NCI-H2081 (cell line): ENCODE data around the gene CHMP4A.
A peak's percentile ranks its signal among the peaks of the same experiment; 100 is the strongest.
"Not testable (repeated sequence)": the region's sequence is repeated elsewhere in the genome, so short reads cannot be mapped to it uniquely, and the experiment has no call there.

Source experiments
- DNase-seq, 2 experiments: peaks; one replicate each; lab custom pipeline; 2025; lab: John Stamatoyannopoulos, UW

CHMP4A gene

GRCh38 chr14:24222987-24223386, 9.7 kb upstream of the CHMP4A start:
- not testable (repeated sequence) for DNase-seq

DNA sequence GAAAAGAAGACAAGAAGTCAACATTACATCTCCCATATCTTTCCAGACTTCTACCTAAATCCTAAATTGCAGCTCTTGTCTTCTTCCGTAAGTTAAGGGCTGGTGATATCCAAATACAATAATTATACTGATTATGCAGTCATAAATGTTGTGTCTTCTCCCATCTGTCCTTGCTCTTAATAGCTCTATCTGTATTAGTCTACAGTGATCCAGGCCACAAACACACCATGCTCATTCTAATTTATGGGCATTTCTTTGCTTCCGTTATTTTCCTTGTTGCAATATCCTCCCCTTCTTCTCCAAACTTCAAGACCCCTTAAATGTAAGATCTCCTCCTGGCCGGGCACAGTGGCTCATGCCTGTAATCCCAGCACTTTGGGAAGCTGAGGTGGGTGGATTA, 6.2 kb upstream of the CHMP4A start:
- no peak for DNase-seq

GRCh38 chr14:24219080-24219479, 5.8 kb upstream of the CHMP4A start:
- DNase-seq = no peak

GRCh38 chr14:24216876-24217275, 3.6 kb upstream of the CHMP4A start:
- DNase-seq = not testable (repeated sequence)

DNA sequence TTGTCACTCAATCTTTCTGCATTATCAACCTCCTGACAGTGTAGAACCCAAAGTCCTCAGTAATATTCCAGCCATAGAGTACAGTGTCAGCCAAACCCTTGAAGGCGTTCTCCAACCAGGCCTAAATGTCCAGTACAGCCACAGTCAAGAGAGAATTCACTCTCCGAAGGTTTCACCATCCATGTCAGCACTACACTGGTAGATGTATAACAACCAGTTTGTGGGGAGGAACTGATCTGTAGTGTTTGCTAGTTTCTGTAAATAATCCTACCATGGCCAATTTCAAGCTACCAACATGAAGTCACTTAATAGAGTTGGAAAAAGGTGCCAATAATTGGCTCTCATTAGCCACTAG, 3.0 kb upstream of the CHMP4A start:
- DNase-seq = no peak

GRCh38 chr14:24215495-24216344, 2.4 kb upstream of the CHMP4A start, which contains the start of gene MDP1:
MDP1 (minus strand) TSS chr14:24216066; CDS start chr14:24215955, 111 bp downstream.
- peak; percentile 76 to 89 for DNase-seq

GRCh38 chr14:24213866-24214662, 776 bp upstream of the CHMP4A start:
- DNase-seq = no peak

DNA sequence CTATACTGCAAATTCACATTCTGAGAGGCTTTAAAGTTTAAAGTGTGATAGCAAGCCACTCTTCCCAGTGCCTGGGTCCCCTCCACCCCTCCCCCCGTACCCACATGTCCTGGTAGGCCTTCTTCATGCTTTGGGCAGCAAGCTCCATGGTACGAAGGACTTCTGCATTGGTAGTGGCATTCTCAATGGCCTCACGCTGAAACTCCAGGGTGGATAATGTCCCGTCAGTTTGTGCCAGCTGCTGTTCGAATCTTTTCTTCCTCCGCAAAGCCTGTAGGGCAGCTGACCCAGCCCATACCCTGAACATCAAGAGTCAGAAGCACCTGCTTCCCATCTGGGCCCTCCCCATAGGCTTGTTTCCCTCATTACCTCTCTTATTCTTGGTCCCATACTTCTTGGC, 2.0 kb downstream of the CHMP4A start:
- DNase-seq = no peak

GRCh38 chr14:24207625-24208024, 5.7 kb downstream of the CHMP4A start:
- DNase-seq = no peak

DNA sequence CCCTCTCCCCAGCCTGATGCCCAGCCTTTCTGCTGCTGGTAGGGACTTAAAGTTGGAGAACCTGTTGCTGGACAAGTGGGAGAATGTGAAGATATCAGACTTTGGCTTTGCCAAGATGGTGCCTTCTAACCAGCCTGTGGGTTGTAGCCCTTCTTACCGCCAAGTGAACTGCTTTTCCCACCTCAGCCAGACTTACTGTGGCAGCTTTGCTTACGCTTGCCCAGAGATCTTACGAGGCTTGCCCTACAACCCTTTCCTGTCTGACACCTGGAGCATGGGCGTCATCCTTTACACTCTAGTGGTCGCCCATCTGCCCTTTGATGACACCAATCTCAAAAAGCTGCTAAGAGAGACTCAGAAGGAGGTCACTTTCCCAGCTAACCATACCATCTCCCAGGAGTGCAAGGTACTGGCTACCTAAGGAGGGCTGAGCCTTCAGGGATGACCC, 6.2 kb downstream of the CHMP4A start:
- no peak for DNase-seq

DNA sequence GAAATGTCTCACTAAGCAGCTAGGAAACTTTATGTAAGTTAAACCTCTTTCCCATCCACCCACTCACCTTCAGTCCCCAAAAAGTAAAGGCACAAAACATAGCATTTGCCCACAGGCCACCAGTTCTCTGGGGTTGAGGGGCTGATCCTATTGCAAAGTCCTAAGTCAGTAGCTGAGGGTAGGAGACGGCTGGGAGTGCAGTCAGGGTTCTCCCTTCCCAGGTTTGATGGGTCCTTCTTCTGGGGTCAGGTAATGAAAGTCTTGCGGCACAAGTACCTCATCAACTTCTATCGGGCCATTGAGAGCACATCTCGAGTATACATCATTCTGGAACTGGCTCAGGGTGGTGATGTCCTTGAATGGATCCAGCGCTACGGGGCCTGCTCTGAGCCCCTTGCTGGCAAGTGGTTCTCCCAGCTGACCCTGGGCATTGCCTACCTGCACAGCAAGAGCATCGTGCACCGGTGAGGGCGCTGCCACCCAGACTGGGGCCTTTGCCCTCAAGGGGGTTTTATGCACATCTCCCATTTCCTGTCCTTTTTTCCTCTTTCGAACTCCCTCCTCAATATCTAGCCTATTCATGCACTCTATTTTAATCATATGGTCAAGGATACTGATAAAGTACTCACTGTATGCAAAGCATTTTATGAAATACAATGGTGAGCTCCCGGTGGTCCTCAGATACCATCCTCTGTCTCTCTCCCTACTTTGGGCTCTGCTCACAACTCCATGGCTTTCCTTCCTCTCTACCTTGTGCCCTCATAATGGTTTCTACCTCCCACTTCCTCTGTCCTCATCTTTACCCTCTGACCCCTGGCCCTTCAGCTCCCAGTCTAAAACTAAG, 6.8 kb downstream of the CHMP4A start:
- no peak for DNase-seq

- no peak for DNase-seq
Measured at GRCh38 chr14:24204163-24205146, 8.8 kb downstream of the CHMP4A start.

DNA sequence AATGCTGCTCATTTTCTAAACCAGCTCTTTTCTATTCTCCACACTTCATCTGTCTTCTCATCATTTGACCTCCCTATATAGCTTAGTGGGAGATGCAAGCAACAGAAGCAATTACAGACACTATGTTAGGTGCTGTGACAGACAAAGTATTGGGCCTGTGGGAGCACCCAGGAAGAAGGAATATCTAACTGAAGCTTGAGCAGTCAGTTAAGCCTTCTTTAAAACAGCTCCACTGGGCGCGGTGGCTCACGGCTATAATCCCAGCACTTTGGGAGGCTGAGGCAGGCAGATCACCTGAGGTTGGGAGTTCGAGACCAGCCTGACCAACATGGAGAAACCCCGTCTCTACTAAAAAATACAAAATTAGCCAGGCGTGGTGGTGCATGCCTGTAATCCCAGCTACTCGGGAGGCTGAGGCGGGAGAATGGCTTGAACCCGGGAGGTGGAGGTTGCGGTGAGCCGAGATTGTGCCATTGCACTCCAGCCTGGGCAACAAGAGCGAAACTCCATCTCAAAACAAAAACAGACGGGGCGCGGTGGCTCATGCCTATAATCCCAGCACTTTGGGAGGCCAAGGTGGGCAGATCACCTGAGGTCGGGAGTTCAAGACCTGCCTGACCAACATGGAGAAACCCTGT, 9.9 kb downstream of the CHMP4A start:
- not testable (repeated sequence) for DNase-seq

- not testable (repeated sequence) for DNase-seq
Measured at GRCh38 chr14:24202538-24202937, 10.8 kb downstream of the CHMP4A start.

DNA sequence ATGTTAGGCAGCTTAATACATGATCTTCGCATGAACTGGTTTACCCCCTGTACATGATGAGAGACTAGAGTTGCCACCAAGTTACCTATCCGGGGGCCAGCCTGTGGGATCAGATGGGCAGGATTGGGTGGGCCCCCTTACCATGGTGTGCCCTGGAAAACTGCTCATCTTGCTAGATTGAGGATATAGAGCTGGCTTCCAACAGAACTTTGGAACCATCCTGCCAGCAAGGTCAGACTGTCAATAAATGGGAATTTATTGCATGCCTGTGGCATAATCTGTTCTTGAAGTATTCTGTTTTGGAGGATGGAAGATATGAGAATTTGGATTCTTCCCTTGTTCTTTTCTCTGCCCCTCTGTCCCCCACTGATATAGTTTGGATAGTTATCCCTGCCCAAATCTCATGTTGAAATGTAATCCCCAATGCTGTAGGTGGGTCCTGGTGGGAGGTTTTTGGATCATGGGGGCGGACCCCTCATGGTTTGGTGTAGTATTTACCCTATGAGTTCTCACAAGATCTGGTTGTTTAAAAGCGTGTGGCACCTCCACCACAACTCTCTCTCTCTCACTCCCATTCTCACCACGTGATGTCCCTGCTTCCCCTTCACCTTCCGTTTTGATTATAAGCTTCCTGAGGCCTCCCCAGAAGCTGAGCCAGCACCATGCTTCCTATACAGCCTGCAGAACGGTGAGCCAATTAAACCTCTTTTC, 14.3 kb downstream of the CHMP4A start:
- DNase-seq = no peak

- DNase-seq = no peak
Measured at GRCh38 chr14:24197056-24197450, 16.2 kb downstream of the CHMP4A start.

DNA sequence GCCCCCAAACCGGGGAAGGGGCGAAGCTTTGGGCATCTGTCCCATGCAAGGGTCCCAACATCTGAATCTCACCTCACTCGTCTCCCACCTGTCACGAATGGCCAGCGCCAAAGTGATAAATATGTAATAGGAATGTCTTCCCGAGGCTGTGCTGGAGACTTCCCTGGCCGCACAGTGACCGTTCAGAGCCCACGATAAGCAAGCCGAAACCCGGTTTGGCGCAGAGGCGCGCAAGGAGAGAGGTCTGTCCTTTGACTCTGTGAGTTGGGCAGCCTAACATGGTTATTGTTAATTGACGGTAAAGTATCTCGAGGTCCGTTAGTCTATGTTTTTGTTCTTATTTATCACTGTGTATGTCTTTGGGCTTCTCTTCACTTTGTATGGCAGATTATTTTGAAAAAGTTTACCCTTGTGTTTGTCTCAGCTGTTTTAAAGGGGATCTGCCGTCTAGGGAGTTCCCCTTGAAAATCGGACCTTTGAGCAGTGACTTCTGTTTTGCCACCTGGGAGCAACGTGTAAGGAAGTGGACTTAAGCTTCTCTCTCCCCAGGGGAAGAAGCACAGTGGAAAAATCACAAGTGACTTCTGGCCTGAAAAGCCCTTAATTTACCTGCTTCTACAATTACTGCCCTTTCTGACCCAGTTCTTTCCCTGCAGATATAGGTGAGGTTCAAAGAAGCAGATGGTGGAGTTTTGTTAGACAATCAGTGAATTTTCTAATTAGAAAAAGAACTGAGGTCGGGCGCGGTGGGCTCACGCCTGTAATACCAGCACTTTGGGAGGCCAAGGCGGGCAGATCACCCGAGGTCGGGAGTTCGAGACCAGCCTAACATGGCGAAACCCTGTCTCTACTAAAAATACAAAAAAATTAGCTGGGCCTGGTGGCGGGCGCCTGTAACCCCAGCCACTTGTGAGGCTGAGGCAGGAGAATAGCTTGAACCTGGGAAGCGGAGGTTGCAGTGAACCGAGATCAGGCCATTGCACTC, 16.9 kb downstream of the CHMP4A start:
- DNase-seq = no peak
